Adrenal gland (tissue), 5 donors: ENCODE results near the gene SSH2.

Experiments
- POLR2A ChIP-seq, 2 donors: fragments of 450-650 bp; IDR thresholded peaks; one replicate each; pipeline ENCODE4 v1.6.1; 2017; ENCODE audit warnings: antibody characterized with exemption in 2 of 2, mild to moderate bottlenecking in 2 of 2, moderate library complexity in 1 of 2
- TF ChIP-seq, protein P1 (sequence below), 6 experiments: fragments of 450-650 bp in 4 of 6; fragments of 200-600 bp in 2 of 6; sonication (generic) in 1 of 6; IDR thresholded peaks; 1 replicate in 5 of 6; 2 replicates in 1 of 6; pipeline versions ENCODE4 v1.5.1 to v1.8.0; 2016 to 2021; ENCODE audit warnings: antibody characterized with exemption in 6 of 6, mild to moderate bottlenecking in 2 of 6, moderate library complexity in 1 of 6
- donor health status: DM: no; HTN: no; CAD: no.

- TF ChIP-seq, protein P1, sequence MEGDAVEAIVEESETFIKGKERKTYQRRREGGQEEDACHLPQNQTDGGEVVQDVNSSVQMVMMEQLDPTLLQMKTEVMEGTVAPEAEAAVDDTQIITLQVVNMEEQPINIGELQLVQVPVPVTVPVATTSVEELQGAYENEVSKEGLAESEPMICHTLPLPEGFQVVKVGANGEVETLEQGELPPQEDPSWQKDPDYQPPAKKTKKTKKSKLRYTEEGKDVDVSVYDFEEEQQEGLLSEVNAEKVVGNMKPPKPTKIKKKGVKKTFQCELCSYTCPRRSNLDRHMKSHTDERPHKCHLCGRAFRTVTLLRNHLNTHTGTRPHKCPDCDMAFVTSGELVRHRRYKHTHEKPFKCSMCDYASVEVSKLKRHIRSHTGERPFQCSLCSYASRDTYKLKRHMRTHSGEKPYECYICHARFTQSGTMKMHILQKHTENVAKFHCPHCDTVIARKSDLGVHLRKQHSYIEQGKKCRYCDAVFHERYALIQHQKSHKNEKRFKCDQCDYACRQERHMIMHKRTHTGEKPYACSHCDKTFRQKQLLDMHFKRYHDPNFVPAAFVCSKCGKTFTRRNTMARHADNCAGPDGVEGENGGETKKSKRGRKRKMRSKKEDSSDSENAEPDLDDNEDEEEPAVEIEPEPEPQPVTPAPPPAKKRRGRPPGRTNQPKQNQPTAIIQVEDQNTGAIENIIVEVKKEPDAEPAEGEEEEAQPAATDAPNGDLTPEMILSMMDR (IDR thresholded peaks at IDR 0.05): no peak
- TF ChIP-seq POLR2A (IDR thresholded peaks at IDR 0.05): no peak
These were observed 304.8 kb downstream of the SSH2 start for GRCh38 chr17:29625037-29625750.
